HL-60 (cell line): Measurements from ENCODE around the gene RCAN3.

ENCODE experiments used
- DNase-seq, 2 experiments: peaks; one replicate each; pipeline ENCODE4 v3.0.0-alpha.2; 2010 to 2020; ENCODE audit warnings: low read depth in 1 of 2, low spot score in 1 of 2
- H3K27ac ChIP-seq: fragments of 250-450 bp; sonication (Bioruptor Pico); replicated peaks from 2 replicates; pipeline ENCODE4 v1.5.1; 2020; ENCODE audit warnings: mild to moderate bottlenecking, moderate library complexity
- H3K27me3 ChIP-seq: fragments of 250-450 bp; sonication (Bioruptor Pico); 2 replicates; pipeline ENCODE4 v1.5.1; 2021; ENCODE audit warnings: mild to moderate bottlenecking, moderate library complexity; ENCODE audit not compliant: insufficient read depth, poor library complexity, severe bottlenecking
- H3K4me3 ChIP-seq: replicated peaks from 2 replicates; pipeline ENCODE4 v1.5.1; 2011; ENCODE audit warnings: mild to moderate bottlenecking, control low read depth, low read length; ENCODE audit not compliant: insufficient read depth
- GABPA ChIP-seq: IDR thresholded peaks from 2 replicates; pipeline ENCODE4 v1.6.1; 2012; ENCODE audit warnings: low read depth
- POLR2AphosphoS5 ChIP-seq: IDR thresholded peaks from 2 replicates; pipeline ENCODE4 v1.6.1; 2012; ENCODE audit warnings: low read depth
- SPI1 ChIP-seq: IDR thresholded peaks from 2 replicates; pipeline ENCODE4 v1.6.1; 2012; ENCODE audit warnings: low read depth, mild to moderate bottlenecking, borderline replicate concordance
- long read RNA-seq: library from polyadenylated mRNA; unstranded; transcript quantifications from one replicate; pipeline ENCODE4 v2.0.0, GENCODE V29; 2020
- TF ChIP-seq, protein P1 (sequence below): IDR thresholded peaks from 2 replicates; pipeline ENCODE4 v1.6.1; 2012; ENCODE audit warnings: low read depth; ENCODE audit not compliant: insufficient replicate concordance
- TF ChIP-seq, protein P2 (sequence below): IDR thresholded peaks from one replicate; pipeline ENCODE4 v1.5.1; 2011; ENCODE audit warnings: low read length, control low read depth, inconsistent platforms; ENCODE audit not compliant: insufficient read depth

RCAN3 gene
- long read RNA-seq, full-length matches to known transcripts: 10 of 12 reads
- long read RNA-seq, partial matches to known transcripts: 0 of 12 reads
- long read RNA-seq, other reads (novel, unspliced or antisense): 2 of 12 reads

DNA sequence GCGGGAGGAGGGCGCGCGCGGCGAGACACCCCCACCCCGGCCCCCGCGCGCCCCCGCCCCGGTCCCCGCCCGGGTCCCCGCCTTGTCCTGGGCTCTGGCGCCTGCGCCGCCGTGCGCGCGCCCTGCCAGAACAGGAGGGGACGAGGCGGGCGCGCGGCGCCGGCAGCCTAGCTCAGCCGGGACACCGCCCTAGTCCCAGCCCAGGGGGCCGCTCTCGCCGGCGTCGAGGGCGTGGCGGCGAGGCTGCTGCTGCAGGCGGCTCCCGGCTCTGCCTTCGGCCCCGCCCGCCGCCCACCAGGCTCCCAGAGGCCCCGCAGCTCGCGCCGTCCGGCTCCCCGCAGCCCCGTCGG, at the start of gene RCAN3:
Gene RCAN3 (plus strand): TSS at position 128 of the 350 bp plus-strand sequence. CDS start 11,537 bp downstream, outside the sequence.
- no peaks in the 10 kb centered on the region for H3K27me3 ChIP-seq
- DNase-seq: peak; percentile 69 to 81
- TF ChIP-seq SPI1 (no peak), GABPA (no peak), POLR2AphosphoS5 (no peak)
- TF ChIP-seq, protein P1, sequence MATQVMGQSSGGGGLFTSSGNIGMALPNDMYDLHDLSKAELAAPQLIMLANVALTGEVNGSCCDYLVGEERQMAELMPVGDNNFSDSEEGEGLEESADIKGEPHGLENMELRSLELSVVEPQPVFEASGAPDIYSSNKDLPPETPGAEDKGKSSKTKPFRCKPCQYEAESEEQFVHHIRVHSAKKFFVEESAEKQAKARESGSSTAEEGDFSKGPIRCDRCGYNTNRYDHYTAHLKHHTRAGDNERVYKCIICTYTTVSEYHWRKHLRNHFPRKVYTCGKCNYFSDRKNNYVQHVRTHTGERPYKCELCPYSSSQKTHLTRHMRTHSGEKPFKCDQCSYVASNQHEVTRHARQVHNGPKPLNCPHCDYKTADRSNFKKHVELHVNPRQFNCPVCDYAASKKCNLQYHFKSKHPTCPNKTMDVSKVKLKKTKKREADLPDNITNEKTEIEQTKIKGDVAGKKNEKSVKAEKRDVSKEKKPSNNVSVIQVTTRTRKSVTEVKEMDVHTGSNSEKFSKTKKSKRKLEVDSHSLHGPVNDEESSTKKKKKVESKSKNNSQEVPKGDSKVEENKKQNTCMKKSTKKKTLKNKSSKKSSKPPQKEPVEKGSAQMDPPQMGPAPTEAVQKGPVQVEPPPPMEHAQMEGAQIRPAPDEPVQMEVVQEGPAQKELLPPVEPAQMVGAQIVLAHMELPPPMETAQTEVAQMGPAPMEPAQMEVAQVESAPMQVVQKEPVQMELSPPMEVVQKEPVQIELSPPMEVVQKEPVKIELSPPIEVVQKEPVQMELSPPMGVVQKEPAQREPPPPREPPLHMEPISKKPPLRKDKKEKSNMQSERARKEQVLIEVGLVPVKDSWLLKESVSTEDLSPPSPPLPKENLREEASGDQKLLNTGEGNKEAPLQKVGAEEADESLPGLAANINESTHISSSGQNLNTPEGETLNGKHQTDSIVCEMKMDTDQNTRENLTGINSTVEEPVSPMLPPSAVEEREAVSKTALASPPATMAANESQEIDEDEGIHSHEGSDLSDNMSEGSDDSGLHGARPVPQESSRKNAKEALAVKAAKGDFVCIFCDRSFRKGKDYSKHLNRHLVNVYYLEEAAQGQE: no peak
- peak within 1 kb of the TSS; percentile 76 for H3K4me3 ChIP-seq
- H3K27ac ChIP-seq: peak within 1 kb of the TSS; percentile 89

DNA sequence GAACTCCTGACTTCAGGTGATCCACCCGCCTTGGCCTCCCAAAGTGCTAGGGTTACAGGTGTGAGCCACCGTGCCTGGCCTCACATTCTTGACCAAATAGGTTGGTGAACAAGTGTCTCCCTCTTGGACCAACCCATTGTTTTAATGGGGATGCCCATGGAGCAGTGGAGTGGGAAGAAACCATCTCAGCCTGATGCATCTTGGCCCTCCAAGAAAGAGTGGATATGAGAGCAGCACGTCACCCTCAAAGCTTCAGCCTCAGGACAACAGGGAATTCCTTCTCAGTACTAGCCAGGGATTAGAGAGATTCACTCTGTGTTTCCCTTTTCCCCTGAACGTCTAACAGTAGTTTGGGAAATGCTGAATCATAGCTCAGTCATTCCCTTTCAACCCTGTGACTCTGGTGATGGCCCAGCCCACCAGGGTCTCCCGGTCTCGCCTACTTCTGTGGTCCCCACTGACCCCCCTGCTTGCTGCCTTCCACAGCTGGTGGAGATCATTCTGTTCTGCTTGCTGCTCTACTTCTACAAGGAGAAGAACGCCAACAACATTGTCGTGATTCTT, 49.6 kb upstream of the RCAN3 start:
- H3K27me3 ChIP-seq: no peaks in the 10 kb centered on the region
- TF ChIP-seq, protein P2, sequence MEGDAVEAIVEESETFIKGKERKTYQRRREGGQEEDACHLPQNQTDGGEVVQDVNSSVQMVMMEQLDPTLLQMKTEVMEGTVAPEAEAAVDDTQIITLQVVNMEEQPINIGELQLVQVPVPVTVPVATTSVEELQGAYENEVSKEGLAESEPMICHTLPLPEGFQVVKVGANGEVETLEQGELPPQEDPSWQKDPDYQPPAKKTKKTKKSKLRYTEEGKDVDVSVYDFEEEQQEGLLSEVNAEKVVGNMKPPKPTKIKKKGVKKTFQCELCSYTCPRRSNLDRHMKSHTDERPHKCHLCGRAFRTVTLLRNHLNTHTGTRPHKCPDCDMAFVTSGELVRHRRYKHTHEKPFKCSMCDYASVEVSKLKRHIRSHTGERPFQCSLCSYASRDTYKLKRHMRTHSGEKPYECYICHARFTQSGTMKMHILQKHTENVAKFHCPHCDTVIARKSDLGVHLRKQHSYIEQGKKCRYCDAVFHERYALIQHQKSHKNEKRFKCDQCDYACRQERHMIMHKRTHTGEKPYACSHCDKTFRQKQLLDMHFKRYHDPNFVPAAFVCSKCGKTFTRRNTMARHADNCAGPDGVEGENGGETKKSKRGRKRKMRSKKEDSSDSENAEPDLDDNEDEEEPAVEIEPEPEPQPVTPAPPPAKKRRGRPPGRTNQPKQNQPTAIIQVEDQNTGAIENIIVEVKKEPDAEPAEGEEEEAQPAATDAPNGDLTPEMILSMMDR: no peak
- TF ChIP-seq, protein P1: no peak
- TF ChIP-seq SPI1 (no peak), GABPA (no peak), POLR2AphosphoS5 (no peak)
- H3K27ac ChIP-seq: no peak overlapping the region
- DNase-seq: no peak
- no peak overlapping the region for H3K4me3 ChIP-seq

DNA sequence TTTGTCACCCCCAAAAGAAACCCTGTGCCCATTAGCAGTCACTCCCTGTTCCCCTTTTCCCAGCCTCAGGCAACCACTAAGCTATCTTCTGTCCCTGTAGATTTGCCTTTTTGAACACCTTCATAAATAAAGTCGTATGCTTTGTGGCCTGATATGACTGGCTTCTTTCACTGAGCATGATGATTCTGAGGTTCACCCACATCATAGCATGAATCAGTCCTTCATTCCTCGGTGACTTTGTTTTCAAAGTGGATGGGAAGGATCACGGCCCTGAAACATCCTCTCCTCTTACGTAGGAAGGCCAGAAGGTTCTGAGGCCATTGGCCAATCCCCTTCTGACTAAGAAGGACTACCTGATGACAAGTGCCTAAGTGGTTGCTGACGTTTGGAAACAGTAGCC, 48.0 kb upstream of the RCAN3 start:
- TF ChIP-seq, protein P2: no peak
- TF ChIP-seq SPI1 (no peak), POLR2AphosphoS5 (no peak), GABPA (no peak)
- TF ChIP-seq, protein P1: no peak
- Histone ChIP-seq H3K27ac (no peak overlapping the region), H3K27me3 (no peaks in the 10 kb centered on the region), H3K4me3 (no peak overlapping the region)
- DNase-seq: no peak
